Lung (tissue), 16 donors: Measurements from ENCODE around the gene ADAMTS20. TPM values are rescaled to one million over a fixed set of nuclear protein-coding genes. Genes with fewer than 3 reads are reported as not detected.

ENCODE experiments used
- ATAC-seq: fragments of 200-7000 bp; cut with Tn5 transposase; one replicate; pipeline ENCODE4 v1.9.1; 2020; ENCODE audit warnings: moderate number of reproducible peaks; ENCODE audit not compliant: insufficient read depth, low FRiP score
- DNase-seq, 3 donors: peaks; one replicate each; pipeline ENCODE4 v3.0.0-alpha.2; 2013 to 2017
- H3K27ac ChIP-seq, 2 donors: one replicate each; pipeline ENCODE4 v1.5.1; 2013; ENCODE audit warnings: mild to moderate bottlenecking in 2 of 2, moderate library complexity in 2 of 2, control low read depth in 1 of 2, inconsistent platforms in 1 of 2, low read depth in 1 of 2, low read length in 1 of 2
- H3K27me3 ChIP-seq, 3 donors: one replicate each; pipeline ENCODE4 v1.5.1; 2013; ENCODE audit warnings: low read length in 2 of 3; ENCODE audit not compliant: control insufficient read depth in 3 of 3, insufficient read depth in 3 of 3
- H3K36me3 ChIP-seq, 4 donors: one replicate each; pipeline ENCODE4 v1.5.1; 2013; ENCODE audit warnings: low read length in 4 of 4, mild to moderate bottlenecking in 1 of 4, moderate library complexity in 1 of 4; ENCODE audit not compliant: control insufficient read depth in 4 of 4, insufficient read depth in 4 of 4
- H3K4me1 ChIP-seq, 5 donors: one replicate each; pipeline ENCODE4 v1.5.1; 2013; ENCODE audit warnings: low read length in 5 of 5, mild to moderate bottlenecking in 2 of 5, moderate library complexity in 1 of 5; ENCODE audit not compliant: control insufficient read depth in 5 of 5, insufficient read depth in 5 of 5
- H3K4me3 ChIP-seq: one replicate; pipeline ENCODE4 v1.5.1; 2013; ENCODE audit warnings: mild to moderate bottlenecking, control low read depth, moderate library complexity
- H3K9ac ChIP-seq, 2 donors: one replicate each; pipeline ENCODE4 v1.5.1; 2013; ENCODE audit warnings: low read length in 2 of 2, control low read depth in 1 of 2; ENCODE audit not compliant: insufficient read depth in 1 of 2
- H3K9me3 ChIP-seq, 4 donors: one replicate each; pipeline ENCODE4 v1.5.1; 2013; ENCODE audit warnings: low read length in 3 of 4, mild to moderate bottlenecking in 1 of 4, moderate library complexity in 1 of 4; ENCODE audit not compliant: control insufficient read depth in 4 of 4, insufficient read depth in 3 of 4
- CTCF ChIP-seq: IDR thresholded peaks from 2 replicates; pipeline ENCODE4 v1.5.1; 2012; ENCODE audit warnings: mild to moderate bottlenecking; ENCODE audit errors: control extremely low read depth, extremely low read depth
- WGBS, 2 donors: extraction: QIAGEN DNeasy Blood & Tissue Kit; methylation state at CpG; one replicate each; pipeline ENCODE4 v1.1.7; 2013; 5-methylcytosine and 5-hydroxymethylcytosine counted together
- long read RNA-seq, 5 donors: transcript quantifications; one replicate each; lab custom pipeline, GENCODE V29; 2026
- polyA plus RNA-seq, 2 donors: library from polyadenylated mRNA; stranded (reverse); fragments of 200-250 nt; gene quantifications; one replicate each; pipeline ENCODE4 v1.2.1, GENCODE V29; 2013
- total RNA-seq, 2 donors: library from RNA; depleted of rRNA in 1 of 2; stranded (reverse); fragments of >200 nt in 1 of 2; gene quantifications; one replicate each; pipeline ENCODE4 v1.2.1, GENCODE V29; 2014 to 2021
- donor health status: control.
- donor health status: control.
- donor health status: Bipolar disorder and iron deficiency.
- donor health status: healthy.
- donor health status: DM: yes; HTN: yes; CAD: no.

Gene ADAMTS20
- total RNA-seq (not detected), polyA plus RNA-seq (not detected)
- long read RNA-seq, donor 1: 0 reads
- long read RNA-seq, donor 2: 0 reads
- long read RNA-seq, donor 3: 0 reads
- long read RNA-seq, donor 4: 0 reads
- long read RNA-seq, donor 5: 0 reads

- 1 to 2% methylated on average over 49 to 51 of the region's 51 CpGs for WGBS, 2 donors
- no peak for TF ChIP-seq CTCF
- DNase-seq (peak; percentile 58 to 70 (median 70)), ATAC-seq (peak; percentile 16)
- Histone ChIP-seq H3K4me3 (no peak within 1 kb of the TSS), H3K27me3 (peaks cover 16 to 41% (median 29%) of the 10 kb centered on the region in 3 donors), H3K9me3 (peaks cover 0 to 10% (median 1%) of the 10 kb centered on the region in 4 donors), H3K27ac (no peak within 1 kb of the TSS), H3K9ac (no peak within 1 kb of the TSS), H3K36me3 (no peaks in the 10 kb centered on the region), H3K4me1 (peaks cover 0 to 16% (median 3%) of the 10 kb centered on the region in 5 donors)
Observed at GRCh38 chr12:43551971-43552559, at the start of gene ADAMTS20. ADAMTS20 (minus strand) TSS chr12:43552203; CDS start chr12:43551921, 282 bp downstream.

- no peak overlapping the region for H3K27ac ChIP-seq
- no peak overlapping the region for H3K9ac ChIP-seq
- WGBS, 2 donors: 87 to 91% methylated on average over 1 of the region's 1 CpG
- no peak for ATAC-seq
- TF ChIP-seq CTCF: no peak
- H3K4me1 ChIP-seq: no peaks in the 10 kb centered on the region
- H3K4me3 ChIP-seq: no peak overlapping the region
- H3K9me3 ChIP-seq: no peaks in the 10 kb centered on the region
- DNase-seq: no peak
- no peaks in the 10 kb centered on the region for H3K36me3 ChIP-seq
- no peaks in the 10 kb centered on the region for H3K27me3 ChIP-seq
Observed at GRCh38 chr12:43599708-43600107, 47.7 kb upstream of the ADAMTS20 start.

- no peaks in the 10 kb centered on the region for H3K9me3 ChIP-seq
- no peak overlapping the region for H3K4me3 ChIP-seq
- H3K36me3 ChIP-seq: no peaks in the 10 kb centered on the region
- no peak overlapping the region for H3K27ac ChIP-seq
- no peaks in the 10 kb centered on the region for H3K27me3 ChIP-seq
- no peak overlapping the region for H3K9ac ChIP-seq
- H3K4me1 ChIP-seq: no peaks in the 10 kb centered on the region
- ATAC-seq (no peak), DNase-seq (no peak)
- TF ChIP-seq CTCF: no peak
- WGBS, 2 donors: 84 to 87% methylated on average over 3 of the region's 3 CpGs
Observed at GRCh38 chr12:43599066-43599465, 47.1 kb upstream of the ADAMTS20 start.
